ENCODE results near the gene ANKRD18A.
"Not testable (repeated sequence)": the region's sequence is repeated elsewhere in the genome, so short reads cannot be mapped to it uniquely, and the experiment has no call there.

The ANKRD18A gene

GRCh38 chr9:38626006-38626405, 5.6 kb upstream of the ANKRD18A start:
- DNase-seq (ENCODE audit: low spot score), result no peak

- no peak for DNase-seq (ENCODE audit: low spot score)
Measured at GRCh38 chr9:38622951-38623350, 2.6 kb upstream of the ANKRD18A start.

GRCh38 chr9:38622288-38622674, 1.9 kb upstream of the ANKRD18A start:
- DNase-seq (ENCODE audit: low spot score), result no peak

GRCh38 chr9:38621434-38622287, 1.3 kb upstream of the ANKRD18A start:
- no peak for DNase-seq (ENCODE audit: low spot score)

- no peak for DNase-seq (ENCODE audit: low spot score)
Measured at GRCh38 chr9:38619556-38620447, 594 bp downstream of the ANKRD18A start.

- not testable (repeated sequence) for DNase-seq (ENCODE audit: low spot score)
Measured at GRCh38 chr9:38598029-38598745, 22.2 kb downstream of the ANKRD18A start.

GRCh38 chr9:38595117-38595516, 25.3 kb downstream of the ANKRD18A start:
- not testable (repeated sequence) for DNase-seq (ENCODE audit: low spot score)

- not testable (repeated sequence) for DNase-seq (ENCODE audit: low spot score)
Measured at GRCh38 chr9:38591346-38592063, 28.9 kb downstream of the ANKRD18A start.

GRCh38 chr9:38583765-38584164, 36.6 kb downstream of the ANKRD18A start:
- not testable (repeated sequence) for DNase-seq (ENCODE audit: low spot score)

- not testable (repeated sequence) for DNase-seq (ENCODE audit: low spot score)
Measured at GRCh38 chr9:38580112-38580511, 40.3 kb downstream of the ANKRD18A start.

GRCh38 chr9:38576181-38576580, 44.2 kb downstream of the ANKRD18A start:
- DNase-seq (ENCODE audit: low spot score), result not testable (repeated sequence)

- DNase-seq (ENCODE audit: low spot score), result not testable (repeated sequence)
Measured at GRCh38 chr9:38566048-38566447, 54.3 kb downstream of the ANKRD18A start.

- DNase-seq (ENCODE audit: low spot score), result not testable (repeated sequence)
Measured at GRCh38 chr9:38565178-38565577, 55.2 kb downstream of the ANKRD18A start.

GRCh38 chr9:38563911-38564310, 56.5 kb downstream of the ANKRD18A start:
- not testable (repeated sequence) for DNase-seq (ENCODE audit: low spot score)

- not testable (repeated sequence) for DNase-seq (ENCODE audit: low spot score)
Measured at GRCh38 chr9:38561134-38561533, 59.3 kb downstream of the ANKRD18A start.

GRCh38 chr9:38559172-38559571, 61.2 kb downstream of the ANKRD18A start:
- DNase-seq (ENCODE audit: low spot score), result not testable (repeated sequence)

GRCh38 chr9:38557746-38558145, 62.6 kb downstream of the ANKRD18A start:
- DNase-seq (ENCODE audit: low spot score), result not testable (repeated sequence)

- DNase-seq (ENCODE audit: low spot score), result not testable (repeated sequence)
Measured at GRCh38 chr9:38554966-38555365, 65.4 kb downstream of the ANKRD18A start.

GRCh38 chr9:38553019-38553418, 67.4 kb downstream of the ANKRD18A start:
- DNase-seq (ENCODE audit: low spot score), result not testable (repeated sequence)

GRCh38 chr9:38546497-38547163, 73.8 kb downstream of the ANKRD18A start:
- not testable (repeated sequence) for DNase-seq (ENCODE audit: low spot score)

- not testable (repeated sequence) for DNase-seq (ENCODE audit: low spot score)
Measured at GRCh38 chr9:38540535-38540934, 79.9 kb downstream of the ANKRD18A start.

Data from globus pallidus (tissue), 1 donor.